ENCODE measurements around the gene CHN2.

GRCh38 chr7:29272057-29272456, 77.5 kb downstream of the CHN2 start:
- TF ChIP-seq CTCF (IDR thresholded peaks at IDR 0.05; ENCODE audit: poor library complexity, severe bottlenecking), result no peak
- TF ChIP-seq REST (IDR thresholded peaks at IDR 0.05; ENCODE audit: borderline replicate concordance), result no peak
- no peak for TF ChIP-seq SMC3 (conservative IDR thresholded peaks at IDR 0.05; ENCODE audit: poor library complexity)
- no peak for TF ChIP-seq TAF1 (IDR thresholded peaks at IDR 0.05; ENCODE audit: low read depth)
- no peak for TF ChIP-seq EZH2 (IDR thresholded peaks at IDR 0.05; ENCODE audit: borderline replicate concordance, insufficient read depth, low read length, poor library complexity, severe bottlenecking)
- no peak for TF ChIP-seq POLR2AphosphoS5 (IDR thresholded peaks at IDR 0.05)
- no peak for TF ChIP-seq RAD21 (conservative IDR thresholded peaks at IDR 0.05)
